ENCODE data around the gene ENTREP1.
"Not testable (repeated sequence)": the region's sequence is repeated elsewhere in the genome, so short reads cannot be mapped to it uniquely, and the experiment has no call there.

The ENTREP1 gene

GRCh38 chr9:69324549-69325401 is at the start of gene ENTREP1:
Gene ENTREP1 (plus strand): TSS chr9:69325215. CDS start chr9:69325310, 95 bp downstream.
- peak; percentile 34 for DNase-seq (ENCODE audit: low spot score)

GRCh38 chr9:69276775-69277174 is 48.2 kb upstream of the ENTREP1 start:
- DNase-seq (ENCODE audit: low spot score) = no peak

GRCh38 chr9:69279084-69279731 is 45.8 kb upstream of the ENTREP1 start:
- no peak for DNase-seq (ENCODE audit: low spot score)

- no peak for DNase-seq (ENCODE audit: low spot score)
Measured at GRCh38 chr9:69279733-69280132, 45.3 kb upstream of the ENTREP1 start.

- DNase-seq (ENCODE audit: low spot score) = no peak
Measured at GRCh38 chr9:69283003-69283402, 42.0 kb upstream of the ENTREP1 start.

- no peak for DNase-seq (ENCODE audit: low spot score)
Measured at GRCh38 chr9:69292078-69292477, 32.9 kb upstream of the ENTREP1 start.

GRCh38 chr9:69293156-69293555 is 31.9 kb upstream of the ENTREP1 start:
- no peak for DNase-seq (ENCODE audit: low spot score)

- no peak for DNase-seq (ENCODE audit: low spot score)
Measured at GRCh38 chr9:69295872-69296552, 29.0 kb upstream of the ENTREP1 start.

GRCh38 chr9:69297300-69297980 is 27.6 kb upstream of the ENTREP1 start:
- DNase-seq (ENCODE audit: low spot score) = no peak

GRCh38 chr9:69299315-69299714 is 25.7 kb upstream of the ENTREP1 start:
- no peak for DNase-seq (ENCODE audit: low spot score)

GRCh38 chr9:69299826-69300225 is 25.2 kb upstream of the ENTREP1 start:
- DNase-seq (ENCODE audit: low spot score) = no peak

GRCh38 chr9:69303331-69303730 is 21.7 kb upstream of the ENTREP1 start:
- no peak for DNase-seq (ENCODE audit: low spot score)

- not testable (repeated sequence) for DNase-seq (ENCODE audit: low spot score)
Measured at GRCh38 chr9:69306895-69307445, 18.0 kb upstream of the ENTREP1 start.

GRCh38 chr9:69307446-69308205 is 17.4 kb upstream of the ENTREP1 start:
- no peak for DNase-seq (ENCODE audit: low spot score)

- DNase-seq (ENCODE audit: low spot score) = no peak
Measured at GRCh38 chr9:69308206-69308931, 16.6 kb upstream of the ENTREP1 start.

- DNase-seq (ENCODE audit: low spot score) = no peak
Measured at GRCh38 chr9:69313175-69313574, 11.8 kb upstream of the ENTREP1 start.

GRCh38 chr9:69314547-69314946 is 10.5 kb upstream of the ENTREP1 start:
- DNase-seq (ENCODE audit: low spot score) = no peak

GRCh38 chr9:69317081-69317480 is 7.9 kb upstream of the ENTREP1 start:
- no peak for DNase-seq (ENCODE audit: low spot score)

GRCh38 chr9:69317894-69318293 is 7.1 kb upstream of the ENTREP1 start:
- DNase-seq (ENCODE audit: low spot score) = no peak

- no peak for DNase-seq (ENCODE audit: low spot score)
Measured at GRCh38 chr9:69319324-69320025, 5.5 kb upstream of the ENTREP1 start.

All from globus pallidus (tissue), 1 donor.